ENCODE measurements around the gene DGCR8. TPM values are rescaled to one million over a fixed set of nuclear protein-coding genes. Genes with fewer than 3 reads are reported as not detected.

The DGCR8 gene
- total RNA-seq, 4 donors from 2014 or later, result 9.8 to 27.9 (median 14.7) TPM

- no peak for TF ChIP-seq CTCF (IDR thresholded peaks at IDR 0.05; ENCODE audit: low read depth)
These were observed 44.0 kb upstream of the DGCR8 start for GRCh38 chr22:20036084-20036482.

GRCh38 chr22:20036535-20037392 lies 43.3 kb upstream of the DGCR8 start:
- TF ChIP-seq CTCF (IDR thresholded peaks at IDR 0.05; ENCODE audit: low read depth), result no peak

- no peak for TF ChIP-seq CTCF (IDR thresholded peaks at IDR 0.05; ENCODE audit: low read depth)
These were observed 42.6 kb upstream of the DGCR8 start for GRCh38 chr22:20037419-20037818.

GRCh38 chr22:20038574-20038973 lies 41.5 kb upstream of the DGCR8 start:
- TF ChIP-seq CTCF (IDR thresholded peaks at IDR 0.05; ENCODE audit: low read depth), result no peak

- no peak for TF ChIP-seq CTCF (IDR thresholded peaks at IDR 0.05; ENCODE audit: low read depth)
These were observed 40.2 kb upstream of the DGCR8 start for GRCh38 chr22:20039683-20040325.

GRCh38 chr22:20040327-20041200 lies 39.5 kb upstream of the DGCR8 start:
- TF ChIP-seq CTCF (IDR thresholded peaks at IDR 0.05; ENCODE audit: low read depth), result no peak

Measured in subcutaneous adipose tissue (tissue), 4 donors.